K562 (cell line): Measurements from ENCODE around the gene NUDT6. TPM values are rescaled to one million over a fixed set of nuclear protein-coding genes. Genes with fewer than 3 reads are reported as not detected.

ENCODE experiments used
- ARID2 ChIP-seq: fragments of 450-650 bp; IDR thresholded peaks from 2 replicates; pipeline ENCODE4 v1.6.1; 2017; ENCODE audit warnings: antibody characterized with exemption, mild to moderate bottlenecking
- CBFA2T3 ChIP-seq: fragments of 450-650 bp; IDR thresholded peaks from 2 replicates; pipeline ENCODE4 v1.6.1; 2017
- CREM ChIP-seq: IDR thresholded peaks from 2 replicates; pipeline ENCODE4 v1.6.1; 2014; ENCODE audit warnings: antibody characterized with exemption, low read depth
- FOSL1 ChIP-seq: fragments of 200-800 bp; sonication (Bioruptor generic); conservative IDR thresholded peaks from 2 replicates; pipeline ENCODE4 v1.6.1; 2016; ENCODE audit warnings: missing genetic modification characterization, missing compliant biosample characterization
- IRF2 ChIP-seq: sonication (generic); formaldehyde crosslinking; IDR thresholded peaks from 2 replicates; pipeline ENCODE4 v1.8.1; 2022; ENCODE audit warnings: mild to moderate bottlenecking, missing genetic modification reagents
- KLF1 ChIP-seq: fragments of 450-650 bp; IDR thresholded peaks from 2 replicates; pipeline ENCODE4 v1.6.1; 2016; ENCODE audit warnings: missing genetic modification characterization, missing compliant biosample characterization
- PHTF2 ChIP-seq: fragments of 250-450 bp; sonication (Bioruptor Pico); IDR thresholded peaks from 2 replicates; pipeline ENCODE4 v1.5.0; 2021; ENCODE audit warnings: mild to moderate bottlenecking
- POLR2B ChIP-seq: fragments of 450-650 bp; IDR thresholded peaks from 2 replicates; pipeline ENCODE4 v1.6.1; 2018; ENCODE audit warnings: low read depth; ENCODE audit not compliant: partially characterized antibody
- RBBP5 ChIP-seq: fragments of 200-600 bp; sonication (generic); IDR thresholded peaks from 2 replicates; pipeline ENCODE4 v1.6.1; 2012; ENCODE audit warnings: borderline replicate concordance, mild to moderate bottlenecking, low read length, control low read depth, inconsistent platforms; ENCODE audit not compliant: insufficient read depth, poor library complexity, severe bottlenecking
- TFAM ChIP-seq: fragments of 250-450 bp; sonication (Bioruptor Pico); conservative IDR thresholded peaks from 2 replicates; pipeline ENCODE4 v1.5.0; 2021; ENCODE audit warnings: mild to moderate bottlenecking, moderate library complexity
- ZFP1 ChIP-seq: fragments of 450-650 bp; formaldehyde crosslinking; IDR thresholded peaks from 2 replicates; pipeline ENCODE4 v1.4.0; 2020; ENCODE audit warnings: mild to moderate bottlenecking, mixed read lengths
- ZNF23 ChIP-seq: fragments of 250-450 bp; sonication (Bioruptor Pico); IDR thresholded peaks from 2 replicates; pipeline ENCODE4 v1.4.0; 2020; ENCODE audit warnings: mild to moderate bottlenecking
- ZNF232 ChIP-seq: sonication (generic); formaldehyde crosslinking; IDR thresholded peaks from 2 replicates; pipeline ENCODE4 v1.8.0; 2022; ENCODE audit warnings: mild to moderate bottlenecking, missing genetic modification reagents
- polyA plus RNA-seq, 8 experiments: library from polyadenylated mRNA; depleted of rRNA in 4 of 8; stranded (reverse) in 5 of 8; unstranded in 3 of 8; fragments of >200 nt; fragmentation: Nextera tagmentation in 2 of 8; fragmentation: Illumina TruSeq in 1 of 8; extraction: Ambion mirVana in 2 of 8; extraction: Trizol in 1 of 8; gene quantifications; 2 replicates each; pipeline versions ENCODE4 v1.2.1 to v1.2.3, GENCODE V29; 2011 to 2014; ENCODE audit warnings: inconsistent platforms in 1 of 8, missing spikeins in 1 of 8
- total RNA-seq, 7 experiments: library from RNA; depleted of rRNA in 6 of 7; stranded (reverse); fragments of >200 nt in 6 of 7; fragmentation: Illumina TruSeq in 2 of 7; extraction: Trizol in 2 of 7; gene quantifications; 2 replicates each; pipeline versions ENCODE4 v1.2.1 to v1.2.3, GENCODE V29; 2011 to 2021; ENCODE audit warnings: low replicate concordance in 1 of 7
- TF ChIP-seq, protein P1 (sequence below): sonication (generic); formaldehyde crosslinking; IDR thresholded peaks from 2 replicates; pipeline ENCODE4 v1.4.0; 2020; ENCODE audit warnings: mild to moderate bottlenecking, missing genetic modification reagents
- TF ChIP-seq, protein P2 (sequence below): sonication (generic); formaldehyde crosslinking; IDR thresholded peaks from 2 replicates; pipeline ENCODE4 v1.8.1; 2023; ENCODE audit warnings: mild to moderate bottlenecking, missing genetic modification reagents
- TF ChIP-seq, protein P3 (sequence below): sonication (generic); formaldehyde crosslinking; IDR thresholded peaks from 2 replicates; pipeline ENCODE4 v1.8.0; 2023; ENCODE audit warnings: mild to moderate bottlenecking, missing genetic modification reagents
- TF ChIP-seq, protein P4 (sequence below): fragments of 450-650 bp; IDR thresholded peaks from 2 replicates; pipeline ENCODE4 v1.6.1; 2017; ENCODE audit warnings: mild to moderate bottlenecking, moderate library complexity

The NUDT6 gene
- total and polyA plus RNA-seq, 9 of the 15 experiments (the other 6 are each of a cell fraction or from before 2014, with no cell fraction given), result 9.4 to 18.1 (median 13.4) TPM

DNA sequence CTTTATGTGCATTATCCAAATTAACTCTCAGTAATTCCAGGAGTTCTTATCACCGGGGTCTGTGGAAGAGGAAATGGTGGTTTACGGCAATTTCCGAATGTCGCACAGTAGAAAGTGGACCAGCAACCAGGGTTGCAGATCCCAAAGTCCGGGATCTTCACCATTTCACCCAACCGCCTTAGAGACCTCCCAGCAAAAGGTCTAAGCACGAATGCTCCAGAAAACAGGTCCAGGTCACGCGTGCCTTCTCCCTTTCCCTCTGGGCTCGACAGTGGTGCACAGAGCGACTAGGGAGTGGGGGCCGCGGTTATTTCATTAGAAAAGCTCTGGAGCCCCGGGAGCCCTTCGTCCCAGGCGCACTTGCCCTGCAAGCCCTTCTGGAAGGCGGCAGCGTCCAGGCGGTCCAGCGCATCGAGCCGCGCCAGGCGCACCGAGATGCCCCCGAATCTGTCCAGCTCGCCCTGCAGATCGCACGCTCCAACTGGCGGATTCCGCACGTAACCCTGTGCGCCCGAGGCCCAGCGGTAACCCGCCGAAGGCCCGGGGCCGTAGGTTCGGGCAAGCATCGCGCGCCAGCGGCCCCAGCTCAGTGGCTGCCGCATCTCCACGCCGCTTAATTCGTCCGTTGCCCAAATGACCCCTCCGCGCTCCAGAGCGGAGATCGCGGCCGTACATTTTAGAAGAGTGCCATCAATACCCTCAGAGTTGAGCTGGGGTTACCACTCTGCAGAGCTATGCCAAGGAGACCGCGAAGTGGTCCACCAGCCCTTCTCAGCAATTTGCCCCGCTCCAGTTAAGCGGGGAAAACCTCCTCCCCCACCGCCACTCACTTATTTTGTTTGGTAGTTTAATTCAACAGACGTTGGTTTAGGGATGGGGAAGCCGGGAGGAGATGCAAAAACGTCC, at the start of gene NUDT6 (continued):
- TF ChIP-seq, protein P1, sequence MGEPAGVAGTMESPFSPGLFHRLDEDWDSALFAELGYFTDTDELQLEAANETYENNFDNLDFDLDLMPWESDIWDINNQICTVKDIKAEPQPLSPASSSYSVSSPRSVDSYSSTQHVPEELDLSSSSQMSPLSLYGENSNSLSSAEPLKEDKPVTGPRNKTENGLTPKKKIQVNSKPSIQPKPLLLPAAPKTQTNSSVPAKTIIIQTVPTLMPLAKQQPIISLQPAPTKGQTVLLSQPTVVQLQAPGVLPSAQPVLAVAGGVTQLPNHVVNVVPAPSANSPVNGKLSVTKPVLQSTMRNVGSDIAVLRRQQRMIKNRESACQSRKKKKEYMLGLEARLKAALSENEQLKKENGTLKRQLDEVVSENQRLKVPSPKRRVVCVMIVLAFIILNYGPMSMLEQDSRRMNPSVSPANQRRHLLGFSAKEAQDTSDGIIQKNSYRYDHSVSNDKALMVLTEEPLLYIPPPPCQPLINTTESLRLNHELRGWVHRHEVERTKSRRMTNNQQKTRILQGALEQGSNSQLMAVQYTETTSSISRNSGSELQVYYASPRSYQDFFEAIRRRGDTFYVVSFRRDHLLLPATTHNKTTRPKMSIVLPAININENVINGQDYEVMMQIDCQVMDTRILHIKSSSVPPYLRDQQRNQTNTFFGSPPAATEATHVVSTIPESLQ (CRISPR knock-in tag), result 0 out of 2 replicates have a peak, but pooled peaks have one; percentile 80
- TF ChIP-seq, protein P2, sequence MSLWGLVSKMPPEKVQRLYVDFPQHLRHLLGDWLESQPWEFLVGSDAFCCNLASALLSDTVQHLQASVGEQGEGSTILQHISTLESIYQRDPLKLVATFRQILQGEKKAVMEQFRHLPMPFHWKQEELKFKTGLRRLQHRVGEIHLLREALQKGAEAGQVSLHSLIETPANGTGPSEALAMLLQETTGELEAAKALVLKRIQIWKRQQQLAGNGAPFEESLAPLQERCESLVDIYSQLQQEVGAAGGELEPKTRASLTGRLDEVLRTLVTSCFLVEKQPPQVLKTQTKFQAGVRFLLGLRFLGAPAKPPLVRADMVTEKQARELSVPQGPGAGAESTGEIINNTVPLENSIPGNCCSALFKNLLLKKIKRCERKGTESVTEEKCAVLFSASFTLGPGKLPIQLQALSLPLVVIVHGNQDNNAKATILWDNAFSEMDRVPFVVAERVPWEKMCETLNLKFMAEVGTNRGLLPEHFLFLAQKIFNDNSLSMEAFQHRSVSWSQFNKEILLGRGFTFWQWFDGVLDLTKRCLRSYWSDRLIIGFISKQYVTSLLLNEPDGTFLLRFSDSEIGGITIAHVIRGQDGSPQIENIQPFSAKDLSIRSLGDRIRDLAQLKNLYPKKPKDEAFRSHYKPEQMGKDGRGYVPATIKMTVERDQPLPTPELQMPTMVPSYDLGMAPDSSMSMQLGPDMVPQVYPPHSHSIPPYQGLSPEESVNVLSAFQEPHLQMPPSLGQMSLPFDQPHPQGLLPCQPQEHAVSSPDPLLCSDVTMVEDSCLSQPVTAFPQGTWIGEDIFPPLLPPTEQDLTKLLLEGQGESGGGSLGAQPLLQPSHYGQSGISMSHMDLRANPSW, result no peak; the same call in 1 of the 2 replicates
- TF ChIP-seq KLF1 (tag) (no peak), POLR2B (peak; percentile 33), CREM (no peak; the same call in 1 of the 2 replicates), IRF2 (CRISPR knock-in tag) (no peak), PHTF2 (CRISPR knock-in tag) (no peak), CBFA2T3 (no peak), ARID2 (no peak), RBBP5 (peak; percentile 92), ZNF23 (CRISPR knock-in tag) (no peak), ZFP1 (CRISPR knock-in tag) (no peak), ZNF232 (CRISPR knock-in tag) (0 out of 2 replicates have a peak, but pooled peaks have one; percentile 36), FOSL1 (tag) (no peak), TFAM (CRISPR knock-in tag) (no peak)
- TF ChIP-seq, protein P3, sequence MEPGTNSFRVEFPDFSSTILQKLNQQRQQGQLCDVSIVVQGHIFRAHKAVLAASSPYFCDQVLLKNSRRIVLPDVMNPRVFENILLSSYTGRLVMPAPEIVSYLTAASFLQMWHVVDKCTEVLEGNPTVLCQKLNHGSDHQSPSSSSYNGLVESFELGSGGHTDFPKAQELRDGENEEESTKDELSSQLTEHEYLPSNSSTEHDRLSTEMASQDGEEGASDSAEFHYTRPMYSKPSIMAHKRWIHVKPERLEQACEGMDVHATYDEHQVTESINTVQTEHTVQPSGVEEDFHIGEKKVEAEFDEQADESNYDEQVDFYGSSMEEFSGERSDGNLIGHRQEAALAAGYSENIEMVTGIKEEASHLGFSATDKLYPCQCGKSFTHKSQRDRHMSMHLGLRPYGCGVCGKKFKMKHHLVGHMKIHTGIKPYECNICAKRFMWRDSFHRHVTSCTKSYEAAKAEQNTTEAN (CRISPR knock-in tag), result no peak; the same call in 1 of the 2 replicates
- TF ChIP-seq, protein P4, sequence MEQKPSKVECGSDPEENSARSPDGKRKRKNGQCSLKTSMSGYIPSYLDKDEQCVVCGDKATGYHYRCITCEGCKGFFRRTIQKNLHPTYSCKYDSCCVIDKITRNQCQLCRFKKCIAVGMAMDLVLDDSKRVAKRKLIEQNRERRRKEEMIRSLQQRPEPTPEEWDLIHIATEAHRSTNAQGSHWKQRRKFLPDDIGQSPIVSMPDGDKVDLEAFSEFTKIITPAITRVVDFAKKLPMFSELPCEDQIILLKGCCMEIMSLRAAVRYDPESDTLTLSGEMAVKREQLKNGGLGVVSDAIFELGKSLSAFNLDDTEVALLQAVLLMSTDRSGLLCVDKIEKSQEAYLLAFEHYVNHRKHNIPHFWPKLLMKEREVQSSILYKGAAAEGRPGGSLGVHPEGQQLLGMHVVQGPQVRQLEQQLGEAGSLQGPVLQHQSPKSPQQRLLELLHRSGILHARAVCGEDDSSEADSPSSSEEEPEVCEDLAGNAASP, result no peak
